GM19240 (cell line): Measurements from ENCODE around the gene NRP2.

Source experiments
- DNase-seq: peaks from one replicate; pipeline ENCODE4 v3.0.0; 2011; ENCODE audit warnings: low spot score; ENCODE audit not compliant: insufficient read length

NRP2 gene

DNA sequence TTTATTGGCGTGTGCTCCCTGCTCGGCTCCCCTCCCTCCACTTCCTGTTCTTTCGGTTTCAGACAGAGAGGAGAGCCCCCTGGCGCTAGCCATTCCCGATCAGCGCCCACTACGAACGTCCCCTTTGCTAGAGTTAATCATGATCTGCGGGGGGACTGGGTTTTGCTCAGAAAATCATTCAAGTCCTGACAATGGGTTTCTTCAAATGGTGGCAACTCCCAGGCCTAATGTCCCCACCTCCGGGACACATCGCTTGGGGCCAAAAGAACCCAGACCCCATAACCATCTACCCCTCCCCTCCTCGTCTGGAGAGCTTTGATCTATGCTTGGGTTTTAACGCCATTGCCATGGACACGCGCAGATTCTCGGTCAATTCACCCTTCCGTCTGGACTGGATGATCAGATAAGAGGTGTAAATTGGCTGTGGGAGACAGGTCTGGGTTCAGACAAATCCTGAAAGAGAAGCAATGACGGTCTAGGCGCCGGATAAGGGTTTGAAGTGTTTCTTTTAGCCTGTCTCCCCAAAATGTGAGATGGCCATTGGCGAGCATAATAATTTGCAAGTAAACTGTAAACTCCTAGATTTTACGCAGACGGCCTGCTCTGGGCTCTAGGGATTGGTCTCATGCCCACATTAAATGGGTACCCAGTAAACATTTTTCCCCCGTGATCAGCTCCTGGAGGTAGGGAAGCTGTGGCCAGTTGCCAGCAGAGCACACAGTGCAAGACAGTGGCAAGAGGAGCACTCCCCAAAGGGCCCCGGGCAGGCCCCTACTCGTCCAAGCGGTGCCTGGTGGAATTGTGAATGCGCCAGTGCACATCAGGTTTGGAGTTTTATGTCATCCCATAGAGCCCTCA, 4.7 kb downstream of the NRP2 start:
- no peak for DNase-seq

DNA sequence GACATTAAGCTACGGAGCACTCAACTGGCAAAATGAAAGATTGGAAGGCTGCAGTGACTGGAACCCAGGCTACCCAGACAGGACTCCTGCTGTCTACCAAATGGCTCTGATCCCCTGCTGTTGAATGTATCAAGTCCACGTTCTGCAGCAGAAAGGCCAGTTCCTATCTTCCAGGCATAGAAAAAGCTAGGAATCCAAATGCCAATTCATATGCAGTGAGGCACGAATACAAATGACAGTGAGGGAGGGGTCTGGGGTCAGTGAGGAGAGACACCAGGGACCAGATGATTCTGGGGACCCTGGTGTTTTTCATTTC, 5.3 kb downstream of the NRP2 start:
- DNase-seq, result no peak

DNA sequence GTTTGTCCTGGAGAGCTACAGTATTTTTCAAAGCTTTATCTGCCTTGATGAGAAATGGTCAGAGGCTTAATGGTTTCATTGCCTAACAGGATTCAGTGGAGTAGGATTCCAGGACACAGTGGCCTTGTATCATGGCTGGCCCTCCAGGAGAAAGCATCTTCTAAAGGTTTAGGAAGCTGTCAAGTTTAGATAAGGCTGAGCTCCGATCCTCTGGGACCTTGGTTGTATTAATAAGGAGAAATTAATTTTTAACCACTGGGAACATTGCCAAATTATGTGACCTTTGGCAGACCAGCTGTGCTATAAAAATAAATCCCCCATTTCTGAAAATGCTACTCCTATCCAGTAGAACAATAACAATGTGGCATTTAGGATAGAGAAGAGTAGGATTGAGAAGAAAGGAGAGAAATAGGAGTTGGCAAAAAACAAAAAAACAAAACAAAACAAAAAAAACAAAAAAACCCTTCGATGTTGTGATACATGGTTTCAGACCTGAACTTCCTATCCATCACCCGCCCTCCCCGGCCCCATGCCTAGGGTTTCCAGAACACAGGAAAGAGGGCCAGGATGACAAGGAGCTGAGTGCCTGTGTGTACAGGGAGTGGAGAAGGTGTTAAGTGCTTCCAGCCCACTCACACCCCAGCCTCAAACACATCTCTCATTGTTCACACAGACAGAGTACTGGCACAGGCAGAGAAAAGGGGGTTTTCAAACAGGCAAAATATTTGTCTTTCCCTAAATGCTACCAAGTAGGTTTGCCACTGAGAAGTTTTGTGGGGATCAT, 6.3 kb downstream of the NRP2 start:
- DNase-seq, result no peak

DNA sequence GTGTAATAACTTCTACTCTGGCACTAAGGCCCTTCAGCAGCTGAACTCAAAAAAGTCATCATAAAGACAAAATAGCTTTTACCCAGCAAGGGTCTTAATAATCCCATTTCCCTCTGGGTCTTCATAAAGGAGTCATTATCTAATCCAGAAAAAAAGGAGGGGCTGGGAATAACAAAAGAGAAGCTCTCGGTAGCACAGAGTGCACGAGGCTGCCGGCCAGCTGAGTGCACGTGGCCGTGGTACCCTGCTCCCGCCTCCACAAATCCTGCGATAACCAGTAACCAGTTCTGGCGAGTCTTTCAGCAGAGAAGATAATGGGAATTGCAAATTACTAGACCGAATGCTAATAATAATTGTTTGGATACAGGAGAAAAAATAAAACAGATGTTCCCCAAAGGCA, 7.5 kb downstream of the NRP2 start:
- DNase-seq, result no peak

DNA sequence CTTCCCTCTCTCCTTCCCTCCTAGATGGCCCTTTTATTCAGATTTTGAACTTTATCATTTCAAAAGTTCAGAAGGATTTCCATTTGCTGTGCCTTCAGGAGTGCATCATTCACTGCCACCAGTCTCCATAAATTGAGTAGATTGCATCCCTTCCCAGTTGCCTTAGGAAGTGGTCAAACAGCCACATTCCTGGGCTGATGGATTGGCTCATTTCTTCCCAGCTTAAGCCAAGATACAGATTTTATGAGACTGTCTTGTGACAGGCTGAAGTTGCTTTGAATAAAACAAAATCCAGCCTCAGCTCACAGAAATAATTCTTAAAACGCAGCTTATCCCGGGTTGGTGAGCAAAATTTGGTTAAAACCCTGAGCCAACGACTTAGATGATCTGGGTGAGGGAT, 9.8 kb downstream of the NRP2 start:
- DNase-seq, result no peak

DNA sequence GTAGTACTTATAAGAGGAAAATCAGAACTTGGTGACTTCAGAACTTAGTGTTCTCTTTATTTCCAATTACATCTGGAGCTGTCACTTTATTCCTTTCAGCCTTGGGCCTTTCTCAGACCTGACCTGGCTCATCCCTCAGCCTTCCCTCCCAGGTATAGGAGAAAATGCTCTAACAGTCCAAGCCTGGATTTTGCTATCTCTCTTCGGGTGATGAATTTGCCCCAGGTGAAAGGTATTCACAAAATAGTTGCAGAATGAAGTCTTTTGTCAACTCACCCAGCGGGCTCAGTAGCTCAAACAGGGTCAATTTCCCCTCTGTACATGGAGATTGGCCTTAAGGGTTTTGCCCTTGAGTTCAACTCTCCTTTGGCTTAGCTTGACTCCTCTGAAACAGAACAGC, 12.0 kb downstream of the NRP2 start:
- no peak for DNase-seq

DNA sequence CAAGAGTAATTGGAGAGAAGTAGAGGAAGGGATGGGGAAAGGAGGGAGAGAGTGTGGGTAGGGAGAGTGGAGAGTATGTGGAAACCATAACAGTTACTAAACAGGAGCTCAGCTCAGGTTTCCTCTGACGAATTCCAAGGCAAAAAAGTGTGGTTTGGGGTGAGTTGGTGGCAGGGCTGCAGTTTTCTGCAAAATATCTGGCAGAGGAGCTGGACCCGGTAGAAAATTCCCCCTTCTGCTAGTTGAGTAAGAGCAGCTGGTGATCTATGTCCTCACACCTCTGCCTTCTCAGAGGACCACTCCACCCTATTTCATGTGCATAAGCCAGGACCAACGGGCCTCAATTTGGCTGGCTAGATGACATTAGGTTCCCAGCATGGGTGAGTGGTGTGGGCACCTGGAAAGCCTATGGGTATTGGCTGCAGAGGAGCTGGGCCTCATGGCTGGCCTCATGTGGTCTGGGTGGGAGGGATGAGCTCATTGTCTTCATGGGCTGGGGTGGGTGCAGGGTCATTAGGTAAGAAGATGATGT, 13.2 kb downstream of the NRP2 start:
- no peak for DNase-seq

DNA sequence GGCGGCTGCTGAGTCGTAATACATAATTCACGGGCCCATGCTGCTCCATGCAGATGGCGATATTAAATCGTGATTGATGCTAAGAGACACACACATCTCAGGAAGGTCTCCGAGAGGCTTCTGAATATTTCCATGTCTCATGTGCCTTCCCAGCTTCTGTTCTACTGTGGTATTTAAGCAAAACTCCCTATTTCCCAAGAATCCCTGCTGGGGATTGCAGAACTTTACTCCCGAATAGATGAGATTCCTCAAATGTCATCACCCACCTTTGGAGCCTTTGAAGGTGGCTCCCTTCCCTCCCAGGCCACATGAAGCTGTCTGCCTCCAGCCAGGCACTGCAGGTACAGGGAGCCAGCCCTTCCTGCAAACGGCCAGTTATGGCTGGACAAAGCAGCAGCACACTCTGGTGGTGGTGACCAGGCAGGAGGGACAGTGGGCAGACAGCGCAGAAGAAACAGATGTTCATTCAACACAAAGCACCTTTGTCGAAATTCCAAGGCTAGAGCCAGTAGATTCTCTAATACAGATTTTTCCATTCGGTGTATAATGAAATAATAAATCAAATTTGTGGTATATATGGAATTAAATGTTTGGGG, 14.1 kb downstream of the NRP2 start:
- DNase-seq, result no peak

DNA sequence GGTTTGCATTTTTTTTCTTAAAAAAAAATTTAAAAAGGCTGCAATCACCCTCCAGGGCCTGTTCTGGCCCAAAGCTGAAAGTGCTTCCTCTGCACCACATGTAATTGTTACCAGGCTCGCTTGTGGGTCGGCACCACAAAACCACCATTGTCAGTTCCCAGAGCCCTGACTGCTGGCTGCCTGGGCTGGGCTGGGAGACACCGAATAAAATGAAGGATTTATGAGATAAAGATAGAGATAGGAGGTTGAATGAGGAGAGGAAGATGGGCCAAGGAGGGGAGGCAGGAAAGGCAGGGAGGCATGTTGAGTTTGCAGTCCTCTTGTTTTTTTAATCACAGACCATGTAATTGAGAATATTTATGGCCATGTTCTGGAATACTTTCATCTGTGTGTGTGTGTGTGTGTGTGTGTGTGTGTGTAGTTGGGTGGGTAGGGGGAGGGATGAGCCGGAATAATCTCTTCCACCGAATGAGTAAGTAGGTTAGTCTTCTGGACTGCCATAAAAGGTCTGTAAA, 14.7 kb downstream of the NRP2 start:
- DNase-seq, result no peak

DNA sequence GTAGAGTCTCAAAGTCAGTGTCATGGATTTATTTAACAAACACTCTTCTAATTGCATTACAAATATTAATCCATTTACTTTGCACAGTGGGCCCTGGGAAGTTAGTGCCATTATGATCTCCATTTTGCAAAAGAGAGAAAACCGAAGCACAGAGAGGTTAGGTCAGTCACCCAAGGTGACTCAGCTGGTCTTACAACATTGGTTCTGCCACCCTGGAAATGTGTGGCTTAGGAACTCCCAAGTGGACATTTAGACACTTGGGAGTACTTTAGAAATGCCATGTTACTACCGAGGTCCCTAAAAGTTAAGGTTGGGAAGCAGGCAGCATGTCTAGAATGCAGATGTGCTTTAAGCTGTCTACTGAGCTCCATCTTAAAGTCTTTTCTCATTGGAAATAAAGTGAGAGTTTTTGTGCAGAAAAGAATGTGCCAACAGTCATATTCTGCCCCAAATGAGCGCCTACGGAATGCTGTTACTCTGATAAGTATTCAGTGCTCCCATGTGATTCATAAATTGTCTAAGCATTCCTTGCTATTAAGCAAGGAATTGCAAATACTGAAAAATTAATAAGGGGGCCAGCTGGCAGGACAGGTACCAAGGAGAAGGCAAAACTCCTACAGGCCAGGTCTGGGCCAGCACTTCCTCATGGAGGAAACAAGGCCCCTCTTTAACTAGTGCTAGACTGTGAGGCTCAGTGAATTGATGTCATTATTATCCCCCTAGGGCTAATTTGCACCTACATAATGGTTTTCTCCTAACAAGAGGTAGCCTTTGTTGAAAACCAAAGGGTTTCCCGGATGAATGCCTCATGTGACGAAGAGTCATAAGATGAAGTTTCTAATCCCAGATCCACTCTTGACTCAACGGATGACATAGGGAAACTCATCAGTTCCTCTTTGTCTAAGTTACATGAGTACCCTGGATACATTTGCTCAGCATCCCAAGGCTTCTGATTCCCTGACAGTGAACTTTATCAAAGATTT, 16.3 kb downstream of the NRP2 start:
- DNase-seq, result no peak

DNA sequence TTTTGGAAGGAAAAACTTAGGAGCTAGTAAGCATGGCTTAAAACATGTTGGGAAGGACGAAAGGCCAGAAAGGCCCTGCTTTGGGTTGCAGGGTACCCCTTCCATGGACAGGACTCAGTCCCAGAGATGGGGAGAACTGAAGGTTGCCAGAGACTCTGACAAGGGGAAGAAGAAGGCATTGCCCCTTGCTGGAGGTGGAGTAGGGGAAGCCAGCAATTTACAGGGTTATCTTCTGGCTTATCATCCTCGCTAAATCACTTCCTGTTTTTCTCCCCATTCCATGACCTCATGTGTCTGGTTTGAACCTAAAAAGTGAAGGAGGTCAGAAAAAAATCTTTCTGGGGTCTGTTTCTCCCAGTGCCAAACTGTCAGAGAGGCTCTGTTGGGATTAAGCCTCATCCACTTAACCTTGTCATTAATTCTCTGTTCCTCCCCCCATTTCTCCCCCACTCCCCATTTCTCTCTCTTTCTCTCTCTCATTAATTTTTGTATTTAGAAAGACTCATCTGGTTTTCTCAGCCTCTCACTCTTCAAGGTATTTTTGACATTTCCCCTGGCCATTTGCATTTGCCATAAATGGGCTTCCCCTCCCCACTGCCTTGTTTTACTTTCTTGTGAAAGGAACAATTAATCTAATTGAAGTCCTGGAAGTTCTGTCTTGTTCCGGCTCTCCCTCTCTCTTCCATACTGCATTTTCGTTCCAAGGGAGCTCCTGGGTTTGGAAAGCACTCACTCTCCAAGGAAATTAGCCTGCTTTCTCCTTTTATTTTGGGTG, 17.4 kb downstream of the NRP2 start:
- no peak for DNase-seq

DNA sequence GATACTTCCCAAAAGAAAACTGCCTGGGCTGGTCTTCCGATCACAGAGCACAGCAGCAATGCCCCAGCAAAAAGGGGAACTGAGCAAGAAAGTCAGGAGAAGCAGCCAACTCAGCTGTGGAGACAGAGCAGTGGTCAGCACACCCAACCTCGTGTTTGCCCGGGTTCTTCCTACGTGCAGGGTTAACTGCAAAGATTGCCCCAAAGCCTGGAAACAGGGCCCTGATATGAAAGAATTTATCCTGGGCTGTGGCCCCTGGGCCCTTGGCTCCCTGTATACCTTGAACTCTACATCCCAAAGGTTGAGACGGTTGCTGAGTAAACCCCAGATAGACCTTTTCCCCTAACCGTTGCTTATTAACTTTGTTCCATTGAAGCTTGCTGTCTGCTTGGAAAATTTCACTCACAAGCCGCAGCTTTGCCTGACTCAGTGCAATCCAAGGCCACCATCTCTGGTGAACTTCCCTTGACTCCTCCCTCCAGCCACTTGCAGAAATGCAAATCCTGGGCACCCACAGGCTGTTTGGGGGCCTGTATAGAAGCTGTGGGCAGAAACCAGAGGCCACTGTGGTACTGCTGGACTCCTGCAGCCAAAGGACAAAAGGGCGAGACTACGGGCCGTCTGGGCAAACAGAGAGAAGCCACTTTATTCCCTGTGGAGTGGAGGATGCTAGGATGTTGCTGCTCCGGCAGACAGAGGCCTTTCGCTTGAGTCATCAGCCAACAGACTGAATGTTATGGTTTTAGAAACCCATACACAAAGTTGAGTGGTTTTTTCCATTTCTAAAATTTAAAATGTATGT, 18.2 kb downstream of the NRP2 start:
- DNase-seq, result no peak

DNA sequence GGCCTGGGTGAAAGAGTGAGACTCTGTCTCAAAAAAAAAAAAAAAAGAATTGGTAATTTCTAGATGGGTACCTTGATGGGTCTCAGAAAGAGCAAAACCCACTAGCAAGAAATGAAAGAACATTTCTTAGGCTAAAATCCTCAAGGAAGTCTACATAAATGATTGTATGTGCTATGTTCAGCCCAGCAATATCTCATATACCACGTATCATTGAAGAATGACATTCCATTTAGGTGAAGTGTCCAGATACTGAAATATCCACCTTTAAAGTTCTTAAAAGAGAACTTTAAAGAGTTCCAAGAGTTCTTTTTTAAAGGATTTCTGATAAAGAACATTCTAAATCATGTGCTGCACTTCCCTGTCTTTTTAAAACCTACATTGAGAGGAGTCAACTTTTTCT, 19.2 kb downstream of the NRP2 start:
- DNase-seq, result no peak

DNA sequence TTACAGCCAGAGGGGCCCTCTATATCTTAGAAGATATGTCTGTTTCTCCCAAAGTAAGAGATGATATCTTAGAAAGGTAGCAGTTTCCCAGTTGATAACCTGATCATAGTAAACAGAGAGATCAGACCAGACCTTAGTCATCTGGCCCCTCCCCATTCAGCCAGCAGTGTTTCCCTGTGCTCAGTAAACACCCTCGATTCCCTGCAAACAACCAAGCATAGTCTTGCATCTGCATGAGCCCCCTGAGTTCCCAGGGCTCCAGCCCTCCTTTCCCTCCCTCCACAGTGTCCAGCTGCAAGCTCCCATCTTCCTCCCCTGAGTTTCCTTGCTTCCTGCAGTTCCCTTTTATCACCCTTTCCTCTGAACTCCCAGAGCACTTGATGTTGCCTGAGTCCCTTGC, 20.3 kb downstream of the NRP2 start:
- no peak for DNase-seq

DNA sequence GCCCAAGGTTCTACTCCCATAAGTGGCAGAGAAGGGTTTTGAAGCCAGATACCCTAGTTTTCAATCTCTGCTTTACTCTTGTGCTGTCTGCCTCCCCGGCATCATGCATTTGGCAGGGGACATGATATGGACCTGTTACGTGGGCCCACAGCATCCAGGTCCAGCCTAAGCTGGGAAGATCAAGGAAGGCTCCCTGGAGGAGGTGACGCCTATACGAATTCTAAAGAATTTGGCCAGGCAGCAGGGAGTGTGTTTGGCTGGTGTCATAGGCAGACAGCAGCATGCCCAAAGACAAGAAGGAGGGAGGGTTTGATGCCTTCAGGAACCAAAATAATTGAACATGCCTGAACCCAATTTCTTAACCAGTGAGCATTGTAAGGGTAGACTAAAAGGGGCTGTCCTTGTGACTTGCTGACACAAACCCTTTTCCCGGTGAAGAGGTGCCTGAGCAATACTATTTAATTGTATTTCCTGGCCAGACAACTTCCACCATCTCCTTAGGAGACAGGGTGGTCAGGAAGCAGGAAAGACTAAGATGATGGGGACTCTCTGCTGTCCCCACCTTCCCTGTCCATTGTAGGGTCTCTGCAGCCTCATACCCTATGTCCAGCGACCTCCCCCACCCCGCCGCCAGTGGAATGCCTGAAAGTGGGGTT, 21.3 kb downstream of the NRP2 start:
- no peak for DNase-seq

DNA sequence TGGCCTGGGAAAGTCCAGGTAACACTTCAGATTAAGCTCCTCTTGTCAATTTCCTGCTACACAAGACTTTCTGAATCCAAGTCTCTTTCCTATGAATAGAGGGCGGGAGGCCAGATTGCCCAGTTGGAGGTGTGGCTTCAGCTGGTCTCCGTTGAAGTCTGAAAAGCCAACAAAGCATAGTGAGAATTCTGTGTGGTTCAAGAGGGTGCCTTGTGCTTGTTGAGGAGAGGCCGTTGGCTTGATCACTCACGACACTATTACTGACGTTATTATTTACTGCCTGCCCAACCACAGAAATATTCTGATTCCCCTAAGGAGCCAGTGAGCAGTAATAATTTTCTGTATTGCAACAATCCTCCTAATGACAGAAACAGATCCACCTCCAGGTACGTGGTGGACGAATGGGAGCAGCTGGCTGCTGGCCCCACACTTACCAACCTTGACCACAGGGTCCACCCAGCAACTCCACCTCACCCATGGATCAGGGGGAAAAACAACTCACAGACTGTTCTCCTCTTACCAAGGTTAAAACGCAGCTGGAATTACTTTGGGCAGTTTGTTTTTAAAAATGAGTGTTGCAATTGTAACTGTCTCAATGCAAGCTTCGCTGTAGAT, 21.9 kb downstream of the NRP2 start:
- no peak for DNase-seq

DNA sequence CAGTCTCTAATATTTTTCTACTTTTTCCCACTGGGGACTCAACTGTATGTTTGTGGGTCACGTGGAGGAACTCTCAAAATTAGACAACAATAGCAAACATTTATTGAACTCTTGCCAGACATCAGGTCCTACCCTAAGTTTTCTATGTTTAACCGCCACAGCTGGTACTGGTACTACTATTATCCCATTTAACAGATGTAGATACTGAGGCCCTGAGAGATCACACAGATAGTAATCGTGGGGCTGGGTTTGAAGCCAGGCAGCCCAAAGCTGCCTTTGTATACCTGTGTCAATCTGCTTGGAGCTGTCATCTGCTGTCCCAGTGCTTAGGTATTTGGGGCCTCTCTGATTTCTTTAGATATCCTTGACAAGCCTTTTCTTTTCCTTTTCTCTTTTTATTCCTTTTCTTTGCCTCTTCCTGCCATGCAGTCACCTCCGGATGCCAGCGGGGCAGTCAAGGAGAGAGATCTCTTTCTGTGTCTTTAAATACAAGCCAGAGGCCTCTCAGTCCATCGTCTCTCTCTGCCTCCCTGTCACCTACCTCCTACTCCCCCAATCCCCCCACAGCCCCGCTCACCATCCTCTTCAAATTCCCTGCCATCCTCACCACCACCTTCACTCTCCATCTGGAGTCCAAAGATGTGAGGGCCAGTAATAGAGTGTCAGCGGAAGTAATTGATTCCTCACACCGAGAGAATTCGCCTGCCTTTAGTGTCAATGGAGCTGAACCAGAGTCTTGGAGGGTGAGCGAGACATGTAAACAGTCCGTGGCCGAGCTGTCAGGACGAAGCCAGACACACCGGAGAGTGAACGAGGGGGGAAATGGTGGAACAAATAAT, 23.4 kb downstream of the NRP2 start:
- no peak for DNase-seq
